H1 (cell line): ENCODE measurements around the gene PSMC5. TPM values are rescaled to one million over a fixed set of nuclear protein-coding genes. Genes with fewer than 3 reads are reported as not detected.

ENCODE experiments used
- CTCF ChIA-PET: fragments of 300-600 bp; sonication (Branson Sonifier 250); formaldehyde crosslinking; loops from one replicate; lab custom pipeline; 2021; ENCODE audit not compliant: partially characterized antibody; lab: Charles Lee
- POLR2A ChIA-PET: fragments of 300-600 bp; sonication (Branson Sonifier 250); formaldehyde crosslinking; loops from one replicate; lab custom pipeline; 2021; ENCODE audit warnings: inconsistent platforms; ENCODE audit not compliant: partially characterized antibody; lab: Charles Lee
- DNase-seq, 2 experiments: peaks; one replicate each; pipeline versions ENCODE4 v3.0.0 to v3.0.0-alpha.2; 2010 to 2022; ENCODE audit warnings: low spot score in 2 of 2, low read depth in 1 of 2, mixed read lengths in 1 of 2
- FAIRE-seq: peaks from 2 replicates; lab custom pipeline; 2011; peaks lifted over from hg19 to GRCh38; lab: Jason Lieb, UNC
- H2AFZ ChIP-seq: 2 replicates; pipeline ENCODE4 v1.8.1; 2012; ENCODE audit warnings: low read length, inconsistent platforms
- H2AK5ac ChIP-seq: 2 replicates; pipeline ENCODE4 v1.6.1; 2013; ENCODE audit warnings: low read depth, low read length
- H2BK120ac ChIP-seq: replicated peaks from 2 replicates; pipeline ENCODE3; 2013; ENCODE audit warnings: low read depth, low read length, inconsistent platforms
- H2BK12ac ChIP-seq: 2 replicates; pipeline ENCODE4 v1.6.1; 2013; ENCODE audit warnings: low read depth, low read length
- H2BK15ac ChIP-seq: 2 replicates; pipeline ENCODE4 v1.6.1; 2013; ENCODE audit warnings: low read length
- H2BK20ac ChIP-seq: 2 replicates; pipeline ENCODE4 v1.6.1; 2013; ENCODE audit warnings: low read length
- H2BK5ac ChIP-seq: 2 replicates; pipeline ENCODE4 v1.6.1; 2013; ENCODE audit warnings: low read depth, low read length
- H3K14ac ChIP-seq: 2 replicates; pipeline ENCODE4 v1.6.1; 2013; ENCODE audit warnings: inconsistent platforms; ENCODE audit not compliant: insufficient read length
- H3K18ac ChIP-seq: 2 replicates; pipeline ENCODE4 v1.6.1; 2013; ENCODE audit warnings: low read length; ENCODE audit errors: extremely low read depth
- H3K23ac ChIP-seq: 2 replicates; pipeline ENCODE4 v1.6.1; 2013; ENCODE audit warnings: inconsistent platforms; ENCODE audit not compliant: insufficient read length
- H3K23me2 ChIP-seq: 2 replicates; pipeline ENCODE4 v1.6.1; 2013; ENCODE audit warnings: low read depth, low read length
- H3K27ac ChIP-seq: 2 replicates; pipeline ENCODE4 v1.6.1; 2011; ENCODE audit warnings: low read depth, low read length, inconsistent platforms
- H3K27me3 ChIP-seq, 4 experiments: replicated peaks in 1 of 4; 1 replicate in 1 of 4; 2 replicates in 3 of 4; pipeline versions ENCODE4 v1.6.1 to v1.8.1; 2011 to 2013; ENCODE audit warnings: low read length in 3 of 4, mild to moderate bottlenecking in 3 of 4, inconsistent platforms in 2 of 4, mixed read lengths in 2 of 4, moderate library complexity in 1 of 4; ENCODE audit not compliant: control insufficient read depth in 3 of 4, insufficient read depth in 3 of 4; ENCODE audit errors: extremely low read depth in 1 of 4
- H3K36me3 ChIP-seq, 4 experiments: 2 replicates each; pipeline versions ENCODE4 v1.6.1 to v1.8.1; 2011 to 2013; ENCODE audit warnings: mild to moderate bottlenecking in 4 of 4, low read length in 3 of 4, moderate library complexity in 2 of 4, control low read depth in 1 of 4, inconsistent platforms in 1 of 4; ENCODE audit not compliant: insufficient read depth in 4 of 4, control insufficient read depth in 2 of 4
- H3K4ac ChIP-seq: replicated peaks from 2 replicates; pipeline ENCODE3; 2013; ENCODE audit warnings: low read length, low read depth, mixed read lengths, inconsistent platforms; ENCODE audit not compliant: insufficient read length
- H3K4me1 ChIP-seq, 4 experiments: replicated peaks in 1 of 4; 1 replicate in 1 of 4; 2 replicates in 3 of 4; pipeline versions ENCODE4 v1.6.1 to v1.8.1; 2011 to 2013; ENCODE audit warnings: low read length in 3 of 4, inconsistent platforms in 2 of 4, mixed read lengths in 1 of 4; ENCODE audit not compliant: insufficient read depth in 4 of 4, control insufficient read depth in 3 of 4
- H3K4me2 ChIP-seq, 2 experiments: 2 replicates each; pipeline versions ENCODE4 v1.6.1 to v1.8.1; 2011 to 2013; ENCODE audit warnings: low read depth in 2 of 2, low read length in 2 of 2, control low read depth in 1 of 2, inconsistent platforms in 1 of 2, mild to moderate bottlenecking in 1 of 2; ENCODE audit not compliant: insufficient read depth in 1 of 2
- H3K4me3 ChIP-seq, 4 experiments: fragments of 200-600, 300-600 bp in 1 of 4; sonication (generic), shearing (Covaris generic), sonication (Bioruptor Twin) in 1 of 4; 2 replicates each; pipeline versions ENCODE4 v1.5.1 to v1.8.1; 2011 to 2016; ENCODE audit warnings: low read length in 4 of 4, low read depth in 3 of 4, control low read depth in 2 of 4, inconsistent platforms in 2 of 4, mild to moderate bottlenecking in 2 of 4, mixed read lengths in 1 of 4, moderate library complexity in 1 of 4; ENCODE audit not compliant: insufficient read depth in 2 of 4; ENCODE audit errors: extremely low read depth in 1 of 4
- H3K56ac ChIP-seq: replicated peaks from 2 replicates; pipeline ENCODE3; 2013; ENCODE audit warnings: low read depth, mild to moderate bottlenecking, mixed read lengths, low read length, inconsistent platforms; ENCODE audit not compliant: insufficient read length
- H3K79me1 ChIP-seq: 2 replicates; pipeline ENCODE4 v1.6.1; 2013; ENCODE audit warnings: low read depth, low read length, control low read depth
- H3K79me2 ChIP-seq, 2 experiments: 2 replicates each; pipeline versions ENCODE4 v1.6.1 to v1.8.1; 2012 to 2013; ENCODE audit warnings: low read length in 2 of 2, mild to moderate bottlenecking in 2 of 2, inconsistent platforms in 1 of 2; ENCODE audit not compliant: insufficient read depth in 2 of 2, control insufficient read depth in 1 of 2
- H3K9ac ChIP-seq, 4 experiments: replicated peaks in 1 of 4; 1 replicate in 1 of 4; 2 replicates in 3 of 4; pipeline versions ENCODE4 v1.6.1 to v1.8.1; 2011 to 2013; ENCODE audit warnings: low read depth in 3 of 4, low read length in 3 of 4, control low read depth in 2 of 4, mild to moderate bottlenecking in 2 of 4, moderate library complexity in 2 of 4, inconsistent platforms in 1 of 4; ENCODE audit errors: extremely low read depth in 1 of 4
- H3K9me3 ChIP-seq, 2 experiments: 2 replicates each; pipeline versions ENCODE4 v1.6.1 to v1.8.1; 2012 to 2013; ENCODE audit warnings: mild to moderate bottlenecking in 2 of 2, moderate library complexity in 2 of 2, control low read depth in 1 of 2, inconsistent platforms in 1 of 2, low read depth in 1 of 2, low read length in 1 of 2, mixed read lengths in 1 of 2; ENCODE audit not compliant: insufficient read depth in 2 of 2
- H4K20me1 ChIP-seq, 2 experiments: replicated peaks in 1 of 2; 2 replicates each; pipeline versions ENCODE3 to v1.8.1; 2011 to 2013; ENCODE audit warnings: inconsistent platforms in 2 of 2, low read length in 2 of 2, mild to moderate bottlenecking in 1 of 2; ENCODE audit not compliant: insufficient read depth in 2 of 2, control insufficient read depth in 1 of 2
- H4K5ac ChIP-seq: 2 replicates; pipeline ENCODE4 v1.6.1; 2013; ENCODE audit warnings: low read length, low read depth, mixed read lengths, inconsistent platforms; ENCODE audit not compliant: insufficient read length
- H4K8ac ChIP-seq: 2 replicates; pipeline ENCODE4 v1.8.0; 2013; ENCODE audit warnings: mild to moderate bottlenecking, moderate library complexity, low read length, inconsistent platforms; ENCODE audit not compliant: insufficient read depth; ENCODE audit errors: extremely low read depth
- H4K91ac ChIP-seq: replicated peaks from 2 replicates; pipeline ENCODE3; 2013; ENCODE audit warnings: low read length, mixed read lengths, inconsistent platforms; ENCODE audit not compliant: insufficient read length
- KDM1A ChIP-seq: fragments of 200-600, 300-600 bp; sonication (generic); IDR thresholded peaks from 2 replicates; pipeline ENCODE4 v1.7.1; 2016; ENCODE audit warnings: mild to moderate bottlenecking, low read length, borderline replicate concordance
- MAX ChIP-seq: IDR thresholded peaks from 2 replicates; pipeline ENCODE4 v1.6.1; 2012; ENCODE audit warnings: inconsistent platforms
- POLR2A ChIP-seq, 2 experiments: IDR thresholded peaks; 1 replicate in 1 of 2; 2 replicates in 1 of 2; pipeline ENCODE4 v1.6.1; 2011; ENCODE audit warnings: low read depth in 2 of 2, low read length in 2 of 2, mild to moderate bottlenecking in 2 of 2; ENCODE audit errors: control extremely low read depth in 1 of 2
- TAF1 ChIP-seq: IDR thresholded peaks from 2 replicates; pipeline ENCODE4 v1.6.1; 2011; ENCODE audit warnings: mild to moderate bottlenecking, low read depth, low read length
- YY1 ChIP-seq: IDR thresholded peaks from 2 replicates; pipeline ENCODE4 v1.6.1; 2011; ENCODE audit warnings: low read depth, mild to moderate bottlenecking, low read length
- ZNF274 ChIP-seq: IDR thresholded peaks from 2 replicates; pipeline ENCODE4 v1.7.0; 2012; ENCODE audit warnings: low read length, borderline replicate concordance; ENCODE audit errors: extremely low read depth
- WGBS, 2 experiments: shearing (Covaris generic) in 1 of 2; methylation state at CpG; one replicate each; pipeline versions ENCODE4 v1.1.6 to v1.1.7; 2013 to 2015; ENCODE audit warnings: low lambda C conversion rate in 2 of 2, mixed read lengths in 2 of 2, inconsistent platforms in 1 of 2, low coverage in 1 of 2, missing lambda C conversion rate in 1 of 2; ENCODE audit not compliant: insufficient replicate concordance in 2 of 2, insufficient coverage in 1 of 2, insufficient read length in 1 of 2; ENCODE audit errors: extremely low coverage in 1 of 2, missing lambda C conversion rate in 1 of 2; 5-methylcytosine and 5-hydroxymethylcytosine counted together
- polyA plus RNA-seq, 7 experiments: library from polyadenylated mRNA; depleted of rRNA in 3 of 7; stranded (reverse) in 5 of 7; unstranded in 2 of 7; fragments of >200 nt in 5 of 7; fragments of 200-250 nt in 2 of 7; gene quantifications; 1 replicate in 5 of 7; 2 replicates in 1 of 7; 4 replicates in 1 of 7; pipeline versions ENCODE4 v1.2.1 to v1.2.3, GENCODE V29; 2011 to 2013; ENCODE audit warnings: missing spikeins in 2 of 7, mixed read lengths in 2 of 7
- total RNA-seq: library from RNA; stranded (reverse); fragmentation: NEBNext Ultra II Directional; extraction: Animal tissue kit (Norgen Biotek cat#: 25700); gene quantifications from 2 replicates; pipeline ENCODE4 v1.2.1, GENCODE V29; 2021

Gene PSMC5
- total and polyA plus RNA-seq, 2 of the 8 experiments (the other 6 are each of a cell fraction or from before 2014, with no cell fraction given), result 172 to 180 TPM

- H3K79me2 ChIP-seq, result no peaks in the 10 kb centered on the region
- no peak overlapping the region for H2BK15ac ChIP-seq
- no peak overlapping the region for H2BK120ac ChIP-seq
- H4K8ac ChIP-seq, result no peak overlapping the region
- CTCF ChIA-PET, result interaction anchor here (0.6 to 2.5 kb wide), 6 partner anchors 9 to 34 kb away, joined by 3 to 10 read pairs (median 4); no protein-coding TSS in a partner anchor
- H3K23ac ChIP-seq, result no peak overlapping the region
- H2AFZ ChIP-seq, result no peak overlapping the region
- no peak overlapping the region for H4K91ac ChIP-seq
- H3K36me3 ChIP-seq, result peaks cover 63 to 99% (median 93%) of the 10 kb centered on the region in 4 experiments
- H3K4me1 ChIP-seq, result no peaks in the 10 kb centered on the region
- no peak overlapping the region for H2BK20ac ChIP-seq
- H2AK5ac ChIP-seq, result no peak overlapping the region
- no peaks in the 10 kb centered on the region for H3K23me2 ChIP-seq
- H3K4me2 ChIP-seq, result no peak overlapping the region
- H3K9me3 ChIP-seq, result no peaks in the 10 kb centered on the region
- TF ChIP-seq MAX (no peak), POLR2A (IDR thresholded peaks at IDR 0.05; ENCODE audit: control extremely low read depth in 1 of 2, low read depth in 2 of 2, low read length in 2 of 2) (peak in 1 of 2 experiments; percentile 38; a peak in 1 of 3 replicates), YY1 (no peak), ZNF274 (no peak), KDM1A (no peak), TAF1 (no peak)
- H3K27me3 ChIP-seq, result no peaks in the 10 kb centered on the region
- H3K14ac ChIP-seq, result no peak overlapping the region
- no peak overlapping the region for H2BK12ac ChIP-seq
- no peak overlapping the region for H3K18ac ChIP-seq
- DNase-seq (no peak), FAIRE-seq (no peak)
- no peaks in the 10 kb centered on the region; the same call in none of the 2 replicates for H3K79me1 ChIP-seq
- peaks cover 9 to 31% of the 10 kb centered on the region in 2 experiments for H4K20me1 ChIP-seq
- WGBS, 2 experiments, result 92 to 100% methylated on average over 1 to 6 of the region's 6 CpGs
- POLR2A ChIA-PET, result interaction anchor here (0.9 to 32.3 kb wide), 8 partner anchors 1 to 241 kb away, joined by 3 to 593 read pairs (median 6); partner anchors contain the start of genes CCDC47, DDX42, FTSJ3 and PSMC5
- H4K5ac ChIP-seq, result no peak overlapping the region
- no peak overlapping the region for H3K4ac ChIP-seq
- no peak overlapping the region for H3K4me3 ChIP-seq
- no peak overlapping the region; a peak in 1 of 7 replicates for H3K9ac ChIP-seq
- H3K27ac ChIP-seq, result no peak overlapping the region
- H3K56ac ChIP-seq, result no peak overlapping the region
- H2BK5ac ChIP-seq, result no peak overlapping the region
Measured at GRCh38 chr17:63819131-63819530, 8.1 kb upstream of the PSMC5 start.
